SJSA1 (cell line): Measurements from ENCODE around the gene NUDCD3. TPM values are rescaled to one million over a fixed set of nuclear protein-coding genes. Genes with fewer than 3 reads are reported as not detected.
A peak's percentile ranks its signal among the peaks of the same experiment; 100 is the strongest.

Experiments
- DNase-seq, 2 experiments: peaks; one replicate each; pipeline ENCODE4 v3.0.0-alpha.2; 2015 to 2020; ENCODE audit warnings: low spot score in 2 of 2, low read depth in 1 of 2
- H3K27ac ChIP-seq: fragments of 250-450 bp; sonication (Bioruptor Pico); 2 replicates; pipeline ENCODE4 v1.5.1; 2020; ENCODE audit warnings: mild to moderate bottlenecking, moderate library complexity
- H3K27me3 ChIP-seq: fragments of 250-450 bp; sonication (Bioruptor Pico); replicated peaks from 2 replicates; pipeline ENCODE4 v1.5.1; 2020; ENCODE audit warnings: mild to moderate bottlenecking, moderate library complexity
- H3K36me3 ChIP-seq: fragments of 250-450 bp; sonication (Bioruptor Pico); 2 replicates; pipeline ENCODE4 v1.5.1; 2020; ENCODE audit warnings: mild to moderate bottlenecking
- H3K4me1 ChIP-seq: fragments of 250-450 bp; sonication (Bioruptor Pico); replicated peaks from 2 replicates; pipeline ENCODE4 v1.6.1; 2021; ENCODE audit warnings: mild to moderate bottlenecking
- H3K4me3 ChIP-seq: fragments of 250-450 bp; sonication (Bioruptor Pico); 2 replicates; pipeline ENCODE4 v1.5.1; 2020; ENCODE audit warnings: mild to moderate bottlenecking
- H3K9me3 ChIP-seq: fragments of 250-450 bp; sonication (Bioruptor Pico); replicated peaks from 2 replicates; pipeline ENCODE4 v1.5.1; 2020; ENCODE audit warnings: mild to moderate bottlenecking
- total RNA-seq: library from RNA; depleted of rRNA; stranded (reverse); fragments of >200 nt; shearing (Covaris generic); gene quantifications from 2 replicates; pipeline ENCODE4 v1.2.3, GENCODE V29; 2014

Gene NUDCD3
- total RNA-seq, 1 experiment from 2014 or later = 34.4 TPM

DNA sequence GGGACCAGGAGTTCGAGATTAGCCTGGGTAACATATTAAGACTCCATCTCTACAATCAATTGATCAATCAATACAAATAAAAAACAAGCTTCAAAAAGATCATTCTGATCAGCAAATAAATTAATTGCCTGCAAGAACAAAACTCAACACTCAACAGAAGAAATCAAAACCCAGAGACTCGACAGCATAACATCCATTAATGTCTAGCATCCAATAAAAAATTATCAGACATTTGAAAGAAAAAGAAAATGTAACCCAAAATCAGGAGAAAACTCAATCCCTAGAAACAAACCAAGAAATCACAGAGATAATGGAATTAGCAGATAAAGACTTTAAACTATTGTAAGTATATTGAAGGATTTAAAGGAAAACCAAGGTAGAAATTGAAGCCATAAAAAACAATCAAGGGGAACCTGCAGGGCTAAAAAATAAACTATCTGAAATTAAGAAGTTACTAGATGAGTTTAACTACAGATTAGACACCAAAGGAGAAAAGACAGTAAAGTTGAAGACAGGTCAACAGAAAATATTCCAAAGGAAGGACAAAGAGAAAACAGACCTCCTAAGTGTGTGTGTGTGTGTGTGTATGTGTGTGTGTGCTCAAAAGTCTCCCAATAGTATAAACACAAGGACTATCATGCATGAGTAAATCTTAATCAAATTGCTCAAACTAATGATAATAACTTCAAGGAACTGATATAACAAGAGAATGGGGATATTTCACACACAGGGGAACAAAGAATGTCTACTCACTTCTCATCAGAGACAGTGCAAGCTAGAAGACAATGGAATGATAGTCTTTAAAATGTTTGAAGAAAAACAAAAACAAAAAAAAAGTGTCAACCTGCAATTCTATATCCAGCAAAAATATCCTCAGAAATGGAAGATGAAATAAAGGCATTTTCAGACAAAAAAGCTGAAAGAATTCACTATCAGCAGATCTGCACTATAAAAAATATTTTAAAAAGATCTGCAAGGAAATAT, 7.7 kb downstream of the NUDCD3 start:
- no peak overlapping the region for H3K27ac ChIP-seq
- DNase-seq = no peak
- H3K27me3 ChIP-seq = no peaks in the 10 kb centered on the region
- H3K4me3 ChIP-seq = no peak overlapping the region
- H3K36me3 ChIP-seq = peaks cover 75% of the 10 kb centered on the region
- no peaks in the 10 kb centered on the region for H3K9me3 ChIP-seq
- no peaks in the 10 kb centered on the region for H3K4me1 ChIP-seq

DNA sequence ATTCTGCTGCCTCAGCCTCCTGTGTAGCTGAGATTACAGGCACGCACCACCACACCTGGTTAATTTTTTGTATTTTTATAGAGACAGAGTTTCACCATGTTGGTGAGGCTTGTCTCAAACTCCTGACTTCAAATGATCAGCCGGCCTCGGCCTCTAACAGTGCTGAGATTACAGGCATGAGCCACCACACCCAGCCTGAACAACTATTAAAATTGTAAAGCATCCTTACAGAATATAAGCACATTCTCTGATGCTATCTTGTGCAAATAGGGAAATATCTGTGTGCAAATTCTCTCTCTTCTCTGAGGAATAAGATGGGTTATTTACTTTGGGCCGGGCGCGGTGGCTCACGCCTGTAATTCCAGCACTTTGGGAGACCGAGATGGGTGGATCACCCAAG, 12.5 kb downstream of the NUDCD3 start:
- Histone ChIP-seq H3K9me3 (no peaks in the 10 kb centered on the region), H3K27me3 (no peaks in the 10 kb centered on the region), H3K4me1 (peaks cover 9% of the 10 kb centered on the region), H3K36me3 (peaks cover 82% of the 10 kb centered on the region), H3K4me3 (no peak overlapping the region), H3K27ac (no peak overlapping the region)
- no peak for DNase-seq

DNA sequence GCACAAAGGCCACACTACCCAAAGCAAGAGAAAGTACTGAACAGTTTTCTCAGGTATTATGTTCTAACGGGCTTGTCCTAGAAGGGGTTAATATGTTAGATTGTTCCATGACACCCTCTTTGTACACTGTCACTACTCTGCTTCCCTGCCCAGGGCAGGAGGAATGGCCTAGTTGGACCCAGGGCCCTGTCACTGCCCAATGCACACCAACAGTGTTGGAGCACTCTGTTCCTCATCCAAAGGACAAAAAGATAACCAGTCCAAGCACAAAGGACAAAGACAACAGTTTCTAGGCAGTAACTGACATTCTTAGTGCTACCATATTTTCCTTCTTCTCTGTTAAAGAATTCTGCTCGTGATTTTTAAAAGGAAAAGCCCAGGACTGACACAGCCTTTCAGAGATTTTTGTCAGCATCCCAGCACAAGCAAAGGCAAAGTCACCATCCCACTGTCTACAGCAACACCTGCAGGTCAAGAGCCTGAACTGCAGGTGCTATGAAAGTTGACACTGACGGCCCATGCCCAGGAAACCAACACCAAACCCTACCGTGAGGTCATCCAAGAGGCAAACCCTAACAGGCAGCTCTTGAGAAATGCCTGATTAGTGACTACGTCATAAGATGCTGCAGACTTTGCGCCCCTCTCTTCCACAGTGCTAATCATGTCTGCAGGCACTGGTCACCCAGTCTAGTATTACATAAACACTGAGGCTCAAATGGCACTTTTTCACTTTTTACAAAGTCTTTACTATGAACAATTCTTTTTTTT, 13.2 kb downstream of the NUDCD3 start:
- no peak overlapping the region for H3K27ac ChIP-seq

DNA sequence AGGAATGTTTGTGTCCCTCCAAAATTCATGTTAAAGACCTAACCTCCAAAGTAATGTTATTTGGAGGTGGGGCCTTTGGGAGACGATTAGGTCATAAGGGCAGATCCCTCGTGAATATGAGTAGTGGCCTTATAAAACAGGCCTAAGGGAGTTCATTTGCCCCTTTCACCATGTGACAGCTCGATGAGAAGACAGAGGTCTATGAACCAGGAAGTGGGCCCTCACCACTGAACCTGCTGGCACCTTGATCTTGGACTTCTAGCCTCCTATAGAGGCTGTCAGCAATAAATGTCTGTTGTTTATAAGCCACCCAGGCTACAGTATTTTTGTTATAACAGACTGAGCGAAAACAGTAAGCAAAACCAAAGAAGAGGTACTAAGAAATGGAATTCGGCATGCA, 14.1 kb downstream of the NUDCD3 start:
- Histone ChIP-seq H3K4me1 (peaks cover 10% of the 10 kb centered on the region), H3K27ac (no peak overlapping the region), H3K9me3 (no peaks in the 10 kb centered on the region), H3K27me3 (no peaks in the 10 kb centered on the region), H3K36me3 (peaks cover 76% of the 10 kb centered on the region), H3K4me3 (no peak overlapping the region)
- DNase-seq = no peak

More for the DNA sequence above, 13.2 kb downstream of the NUDCD3 start:
- DNase-seq = peak; percentile 62 to 63
- H3K27me3 ChIP-seq = no peaks in the 10 kb centered on the region
- H3K36me3 ChIP-seq = peaks cover 80% of the 10 kb centered on the region
- H3K9me3 ChIP-seq = no peaks in the 10 kb centered on the region
- H3K4me1 ChIP-seq = peaks cover 10% of the 10 kb centered on the region
- H3K4me3 ChIP-seq = no peak overlapping the region

DNA sequence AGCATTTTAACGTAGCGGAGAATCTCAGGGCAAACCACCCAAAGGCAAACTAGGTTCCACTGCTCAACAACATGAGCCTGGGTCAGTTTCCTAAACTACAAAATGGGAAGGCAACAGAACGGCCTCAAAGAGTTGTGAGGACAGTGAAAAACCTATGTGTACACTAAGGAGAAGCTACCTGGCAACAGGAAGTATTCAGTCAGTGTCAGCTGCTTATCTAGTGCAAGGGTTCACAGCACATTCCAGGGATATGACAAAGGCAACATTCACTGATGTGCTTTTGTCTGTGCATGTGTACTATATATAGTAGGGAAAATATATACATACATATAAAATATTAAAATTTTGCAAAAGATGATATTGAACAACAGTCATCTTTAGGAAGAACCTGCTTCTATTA, 17.2 kb downstream of the NUDCD3 start:
- Histone ChIP-seq H3K27ac (0 out of 2 replicates have a peak overlapping the region, but pooled peaks have one; percentile 16), H3K9me3 (no peaks in the 10 kb centered on the region), H3K4me3 (no peak overlapping the region), H3K4me1 (peaks cover 10% of the 10 kb centered on the region), H3K27me3 (no peaks in the 10 kb centered on the region), H3K36me3 (peaks cover 66% of the 10 kb centered on the region)
- DNase-seq = no peak

DNA sequence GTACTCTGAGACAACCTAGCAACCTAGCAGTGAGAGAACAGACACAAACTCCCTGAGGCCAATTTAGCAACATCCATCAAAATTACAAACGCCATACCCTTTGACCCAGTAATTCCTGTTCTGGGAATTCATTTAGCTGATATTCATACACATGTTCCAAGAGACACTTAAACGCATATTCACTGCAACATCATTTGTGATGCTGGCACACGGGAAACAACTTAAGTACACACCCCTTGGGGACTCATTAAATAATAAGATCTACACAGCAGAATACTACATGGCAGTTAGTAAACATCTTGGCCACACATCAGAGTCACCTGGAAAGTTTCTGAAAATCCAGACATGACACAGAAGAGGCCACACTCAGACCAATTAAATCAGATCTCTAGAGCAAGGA, 17.6 kb downstream of the NUDCD3 start:
- H3K27me3 ChIP-seq = no peaks in the 10 kb centered on the region
- H3K9me3 ChIP-seq = no peaks in the 10 kb centered on the region
- H3K4me1 ChIP-seq = peaks cover 10% of the 10 kb centered on the region
- 0 out of 2 replicates have a peak overlapping the region, but pooled peaks have one; percentile 16 for H3K27ac ChIP-seq
- peaks cover 62% of the 10 kb centered on the region for H3K36me3 ChIP-seq
- no peak overlapping the region for H3K4me3 ChIP-seq
- DNase-seq = no peak

DNA sequence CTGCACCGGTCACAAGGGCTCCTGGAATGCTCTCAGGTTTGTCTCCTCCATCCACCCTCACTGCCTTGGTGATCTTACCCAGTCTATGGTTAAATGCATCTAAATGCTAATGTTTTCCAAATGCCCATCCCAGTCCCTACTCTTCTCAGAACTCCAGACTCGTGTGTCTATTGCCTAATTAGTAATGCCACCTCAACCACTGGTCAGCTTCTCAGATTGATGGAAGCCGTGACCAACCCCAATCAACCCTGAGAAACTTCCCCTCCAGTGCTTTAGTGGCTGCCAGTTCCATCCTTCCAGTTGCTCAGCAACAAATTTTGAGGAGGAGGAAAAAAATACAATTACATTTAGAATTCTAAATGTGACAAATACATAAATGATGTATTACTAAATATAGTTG, 18.6 kb downstream of the NUDCD3 start:
- Histone ChIP-seq H3K36me3 (peaks cover 61% of the 10 kb centered on the region), H3K9me3 (no peaks in the 10 kb centered on the region), H3K4me1 (peaks cover 15% of the 10 kb centered on the region), H3K4me3 (no peak overlapping the region), H3K27ac (no peak overlapping the region), H3K27me3 (no peaks in the 10 kb centered on the region)
- no peak for DNase-seq

DNA sequence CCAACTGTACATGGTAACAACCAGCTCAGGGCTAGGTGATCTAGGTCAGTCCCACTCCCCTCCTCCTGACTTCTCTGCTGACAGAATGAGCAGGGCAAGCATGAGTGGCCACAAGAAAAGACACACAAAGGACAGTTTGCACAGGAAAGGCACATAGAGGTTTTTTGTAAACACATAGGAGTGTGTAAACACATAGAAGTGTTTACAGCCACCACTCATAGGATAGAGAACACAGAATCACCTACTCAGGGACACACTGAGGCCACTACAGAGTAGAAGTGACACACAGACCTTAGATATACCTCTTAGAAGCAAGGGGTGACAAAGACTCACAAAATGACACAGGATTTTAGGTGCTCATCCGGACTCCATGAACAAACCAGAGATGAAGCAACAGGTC, 19.0 kb downstream of the NUDCD3 start:
- H3K27me3 ChIP-seq = no peaks in the 10 kb centered on the region
- DNase-seq = no peak
- no peaks in the 10 kb centered on the region for H3K9me3 ChIP-seq
- H3K36me3 ChIP-seq = peaks cover 61% of the 10 kb centered on the region
- H3K4me3 ChIP-seq = no peak overlapping the region
- H3K27ac ChIP-seq = no peak overlapping the region
- H3K4me1 ChIP-seq = peaks cover 19% of the 10 kb centered on the region

DNA sequence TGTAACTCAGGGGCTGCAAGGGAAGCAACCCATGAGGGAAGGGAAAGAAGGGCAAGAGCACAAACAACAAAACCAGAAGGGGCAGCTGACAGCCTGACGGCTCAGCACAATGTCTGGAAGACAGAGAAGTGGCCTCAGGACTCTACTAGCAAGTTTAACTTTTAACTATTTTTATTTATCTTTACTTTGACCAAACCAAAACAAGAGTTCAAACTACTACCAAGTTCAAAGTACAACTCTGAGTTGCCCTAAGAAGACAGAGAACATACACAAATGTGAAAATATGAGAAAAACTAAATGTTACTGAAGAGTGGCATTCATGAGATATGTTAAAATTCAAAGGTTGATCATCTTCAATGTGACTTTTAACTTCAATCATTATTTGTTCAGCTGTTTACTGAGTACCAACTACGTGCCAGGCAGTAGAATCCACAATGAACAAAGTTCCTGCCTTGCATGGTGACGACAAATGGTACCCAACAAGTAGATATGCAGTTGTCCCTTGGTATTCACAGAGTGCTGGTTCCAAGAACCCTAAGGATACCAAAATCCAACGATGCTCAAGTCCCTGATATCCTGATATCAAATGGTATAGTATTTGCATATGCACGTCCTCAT, 19.7 kb downstream of the NUDCD3 start:
- no peaks in the 10 kb centered on the region for H3K27me3 ChIP-seq
- H3K27ac ChIP-seq = no peak overlapping the region
- no peaks in the 10 kb centered on the region for H3K9me3 ChIP-seq
- no peak for DNase-seq
- H3K4me3 ChIP-seq = no peak overlapping the region
- peaks cover 56% of the 10 kb centered on the region for H3K36me3 ChIP-seq
- H3K4me1 ChIP-seq = peaks cover 26% of the 10 kb centered on the region

DNA sequence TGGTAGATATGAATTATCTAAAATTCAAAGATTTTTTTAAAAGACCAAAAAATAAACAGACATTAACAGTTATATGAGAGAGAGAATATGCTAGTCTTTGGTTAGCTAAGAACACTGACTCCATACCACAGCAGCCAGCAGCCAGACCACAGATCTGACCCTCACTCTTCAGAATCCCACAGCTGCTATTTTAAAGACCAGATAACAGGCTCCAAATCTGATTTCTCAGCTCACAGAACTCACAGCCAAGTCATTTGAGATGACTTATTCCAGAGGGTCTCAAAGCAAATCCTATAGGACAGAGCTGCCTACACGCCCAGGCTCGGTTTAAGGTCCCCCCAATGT, 20.4 kb downstream of the NUDCD3 start:
- H3K4me3 ChIP-seq = no peak overlapping the region
- DNase-seq = no peak
- no peaks in the 10 kb centered on the region for H3K27me3 ChIP-seq
- H3K4me1 ChIP-seq = peaks cover 27% of the 10 kb centered on the region
- peaks cover 58% of the 10 kb centered on the region for H3K36me3 ChIP-seq
- H3K27ac ChIP-seq = no peak overlapping the region
- no peaks in the 10 kb centered on the region for H3K9me3 ChIP-seq

DNA sequence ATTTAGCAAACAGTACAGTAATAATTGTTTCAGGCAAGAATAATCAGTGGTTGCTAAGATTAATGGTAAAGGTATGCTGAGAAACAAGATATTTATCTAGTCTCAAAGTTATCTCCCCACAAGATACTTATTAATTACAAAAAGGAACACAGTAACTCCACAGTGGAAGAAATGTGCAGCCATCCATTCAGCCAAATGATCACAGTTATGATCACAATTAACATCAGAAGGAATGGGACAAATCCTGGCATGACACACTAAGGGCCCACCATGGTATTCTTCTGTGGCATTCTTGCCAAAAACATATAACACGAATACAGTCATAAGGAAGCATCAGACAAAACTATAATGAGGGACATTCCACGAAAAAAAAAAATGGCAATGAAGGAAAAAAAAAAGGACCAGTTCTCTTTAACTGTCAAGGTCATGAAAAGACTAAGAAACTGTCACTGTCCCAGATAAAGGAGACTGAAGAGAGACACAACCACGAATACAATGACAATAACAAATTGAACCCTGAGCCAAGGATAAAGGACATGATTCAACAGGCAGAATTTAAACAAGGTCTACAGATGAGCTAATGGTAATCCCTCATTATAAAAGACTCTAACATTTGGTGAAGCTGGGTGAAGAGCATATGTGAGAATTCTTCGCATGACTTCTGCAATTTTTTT, 20.9 kb downstream of the NUDCD3 start:
- Histone ChIP-seq H3K36me3 (peaks cover 57% of the 10 kb centered on the region), H3K27me3 (no peaks in the 10 kb centered on the region), H3K9me3 (no peaks in the 10 kb centered on the region), H3K4me1 (peaks cover 27% of the 10 kb centered on the region), H3K27ac (no peak overlapping the region), H3K4me3 (no peak overlapping the region)
- no peak for DNase-seq

DNA sequence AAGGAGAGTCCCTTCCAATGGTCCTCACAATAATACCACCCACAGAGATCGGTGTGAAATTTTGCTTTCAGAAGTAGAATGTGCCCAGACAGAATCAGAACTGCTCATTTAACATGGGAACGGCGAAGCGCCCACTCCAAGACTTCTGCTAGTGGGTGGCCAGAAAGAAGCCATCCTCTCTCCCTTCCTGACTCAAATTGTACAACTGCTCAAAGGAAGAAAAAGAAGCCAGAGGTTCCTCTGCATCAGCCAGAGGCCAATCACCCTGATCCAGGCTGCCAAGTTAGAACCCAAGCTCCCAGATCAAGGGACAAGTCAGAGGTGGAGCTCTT, 23.3 kb downstream of the NUDCD3 start:
- H3K4me3 ChIP-seq = no peak overlapping the region
- peaks cover 52% of the 10 kb centered on the region for H3K36me3 ChIP-seq
- no peaks in the 10 kb centered on the region for H3K9me3 ChIP-seq
- H3K27ac ChIP-seq = no peak overlapping the region
- peaks cover 17% of the 10 kb centered on the region for H3K4me1 ChIP-seq
- DNase-seq = no peak
- H3K27me3 ChIP-seq = no peaks in the 10 kb centered on the region
